H1 (cell line): Measurements from ENCODE around the gene B4GALT7. TPM values are rescaled to one million over a fixed set of nuclear protein-coding genes. Genes with fewer than 3 reads are reported as not detected.

ENCODE experiments used
- CTCF ChIA-PET: fragments of 300-600 bp; sonication (Branson Sonifier 250); formaldehyde crosslinking; loops from one replicate; lab custom pipeline; 2021; ENCODE audit not compliant: partially characterized antibody; lab: Charles Lee
- POLR2A ChIA-PET: fragments of 300-600 bp; sonication (Branson Sonifier 250); formaldehyde crosslinking; loops from one replicate; lab custom pipeline; 2021; ENCODE audit warnings: inconsistent platforms; ENCODE audit not compliant: partially characterized antibody; lab: Charles Lee
- DNase-seq, 2 experiments: peaks; one replicate each; pipeline versions ENCODE4 v3.0.0 to v3.0.0-alpha.2; 2010 to 2022; ENCODE audit warnings: low spot score in 2 of 2, low read depth in 1 of 2, mixed read lengths in 1 of 2
- FAIRE-seq: peaks from 2 replicates; lab custom pipeline; 2011; peaks lifted over from hg19 to GRCh38; lab: Jason Lieb, UNC
- H2AFZ ChIP-seq: 2 replicates; pipeline ENCODE4 v1.8.1; 2012; ENCODE audit warnings: low read length, inconsistent platforms
- H2AK5ac ChIP-seq: 2 replicates; pipeline ENCODE4 v1.6.1; 2013; ENCODE audit warnings: low read depth, low read length
- H2BK120ac ChIP-seq: replicated peaks from 2 replicates; pipeline ENCODE3; 2013; ENCODE audit warnings: low read depth, low read length, inconsistent platforms
- H2BK12ac ChIP-seq: 2 replicates; pipeline ENCODE4 v1.6.1; 2013; ENCODE audit warnings: low read depth, low read length
- H2BK15ac ChIP-seq: 2 replicates; pipeline ENCODE4 v1.6.1; 2013; ENCODE audit warnings: low read length
- H2BK20ac ChIP-seq: 2 replicates; pipeline ENCODE4 v1.6.1; 2013; ENCODE audit warnings: low read length
- H2BK5ac ChIP-seq: 2 replicates; pipeline ENCODE4 v1.6.1; 2013; ENCODE audit warnings: low read depth, low read length
- H3K14ac ChIP-seq: 2 replicates; pipeline ENCODE4 v1.6.1; 2013; ENCODE audit warnings: inconsistent platforms; ENCODE audit not compliant: insufficient read length
- H3K18ac ChIP-seq: 2 replicates; pipeline ENCODE4 v1.6.1; 2013; ENCODE audit warnings: low read length; ENCODE audit errors: extremely low read depth
- H3K23ac ChIP-seq: 2 replicates; pipeline ENCODE4 v1.6.1; 2013; ENCODE audit warnings: inconsistent platforms; ENCODE audit not compliant: insufficient read length
- H3K23me2 ChIP-seq: 2 replicates; pipeline ENCODE4 v1.6.1; 2013; ENCODE audit warnings: low read depth, low read length
- H3K27ac ChIP-seq: 2 replicates; pipeline ENCODE4 v1.6.1; 2011; ENCODE audit warnings: low read depth, low read length, inconsistent platforms
- H3K27me3 ChIP-seq, 4 experiments: replicated peaks in 1 of 4; 1 replicate in 1 of 4; 2 replicates in 3 of 4; pipeline versions ENCODE4 v1.6.1 to v1.8.1; 2011 to 2013; ENCODE audit warnings: low read length in 3 of 4, mild to moderate bottlenecking in 3 of 4, inconsistent platforms in 2 of 4, mixed read lengths in 2 of 4, moderate library complexity in 1 of 4; ENCODE audit not compliant: control insufficient read depth in 3 of 4, insufficient read depth in 3 of 4; ENCODE audit errors: extremely low read depth in 1 of 4
- H3K36me3 ChIP-seq, 4 experiments: 2 replicates each; pipeline versions ENCODE4 v1.6.1 to v1.8.1; 2011 to 2013; ENCODE audit warnings: mild to moderate bottlenecking in 4 of 4, low read length in 3 of 4, moderate library complexity in 2 of 4, control low read depth in 1 of 4, inconsistent platforms in 1 of 4; ENCODE audit not compliant: insufficient read depth in 4 of 4, control insufficient read depth in 2 of 4
- H3K4ac ChIP-seq: replicated peaks from 2 replicates; pipeline ENCODE3; 2013; ENCODE audit warnings: low read length, low read depth, mixed read lengths, inconsistent platforms; ENCODE audit not compliant: insufficient read length
- H3K4me1 ChIP-seq, 4 experiments: replicated peaks in 1 of 4; 1 replicate in 1 of 4; 2 replicates in 3 of 4; pipeline versions ENCODE4 v1.6.1 to v1.8.1; 2011 to 2013; ENCODE audit warnings: low read length in 3 of 4, inconsistent platforms in 2 of 4, mixed read lengths in 1 of 4; ENCODE audit not compliant: insufficient read depth in 4 of 4, control insufficient read depth in 3 of 4
- H3K4me2 ChIP-seq, 2 experiments: 2 replicates each; pipeline versions ENCODE4 v1.6.1 to v1.8.1; 2011 to 2013; ENCODE audit warnings: low read depth in 2 of 2, low read length in 2 of 2, control low read depth in 1 of 2, inconsistent platforms in 1 of 2, mild to moderate bottlenecking in 1 of 2; ENCODE audit not compliant: insufficient read depth in 1 of 2
- H3K4me3 ChIP-seq, 4 experiments: fragments of 200-600, 300-600 bp in 1 of 4; sonication (generic), shearing (Covaris generic), sonication (Bioruptor Twin) in 1 of 4; 2 replicates each; pipeline versions ENCODE4 v1.5.1 to v1.8.1; 2011 to 2016; ENCODE audit warnings: low read length in 4 of 4, low read depth in 3 of 4, control low read depth in 2 of 4, inconsistent platforms in 2 of 4, mild to moderate bottlenecking in 2 of 4, mixed read lengths in 1 of 4, moderate library complexity in 1 of 4; ENCODE audit not compliant: insufficient read depth in 2 of 4; ENCODE audit errors: extremely low read depth in 1 of 4
- H3K56ac ChIP-seq: replicated peaks from 2 replicates; pipeline ENCODE3; 2013; ENCODE audit warnings: low read depth, mild to moderate bottlenecking, mixed read lengths, low read length, inconsistent platforms; ENCODE audit not compliant: insufficient read length
- H3K79me1 ChIP-seq: 2 replicates; pipeline ENCODE4 v1.6.1; 2013; ENCODE audit warnings: low read depth, low read length, control low read depth
- H3K79me2 ChIP-seq, 2 experiments: 2 replicates each; pipeline versions ENCODE4 v1.6.1 to v1.8.1; 2012 to 2013; ENCODE audit warnings: low read length in 2 of 2, mild to moderate bottlenecking in 2 of 2, inconsistent platforms in 1 of 2; ENCODE audit not compliant: insufficient read depth in 2 of 2, control insufficient read depth in 1 of 2
- H3K9ac ChIP-seq, 4 experiments: replicated peaks in 1 of 4; 1 replicate in 1 of 4; 2 replicates in 3 of 4; pipeline versions ENCODE4 v1.6.1 to v1.8.1; 2011 to 2013; ENCODE audit warnings: low read depth in 3 of 4, low read length in 3 of 4, control low read depth in 2 of 4, mild to moderate bottlenecking in 2 of 4, moderate library complexity in 2 of 4, inconsistent platforms in 1 of 4; ENCODE audit errors: extremely low read depth in 1 of 4
- H3K9me3 ChIP-seq, 2 experiments: 2 replicates each; pipeline versions ENCODE4 v1.6.1 to v1.8.1; 2012 to 2013; ENCODE audit warnings: mild to moderate bottlenecking in 2 of 2, moderate library complexity in 2 of 2, control low read depth in 1 of 2, inconsistent platforms in 1 of 2, low read depth in 1 of 2, low read length in 1 of 2, mixed read lengths in 1 of 2; ENCODE audit not compliant: insufficient read depth in 2 of 2
- H4K20me1 ChIP-seq, 2 experiments: replicated peaks in 1 of 2; 2 replicates each; pipeline versions ENCODE3 to v1.8.1; 2011 to 2013; ENCODE audit warnings: inconsistent platforms in 2 of 2, low read length in 2 of 2, mild to moderate bottlenecking in 1 of 2; ENCODE audit not compliant: insufficient read depth in 2 of 2, control insufficient read depth in 1 of 2
- H4K5ac ChIP-seq: 2 replicates; pipeline ENCODE4 v1.6.1; 2013; ENCODE audit warnings: low read length, low read depth, mixed read lengths, inconsistent platforms; ENCODE audit not compliant: insufficient read length
- H4K8ac ChIP-seq: 2 replicates; pipeline ENCODE4 v1.8.0; 2013; ENCODE audit warnings: mild to moderate bottlenecking, moderate library complexity, low read length, inconsistent platforms; ENCODE audit not compliant: insufficient read depth; ENCODE audit errors: extremely low read depth
- H4K91ac ChIP-seq: replicated peaks from 2 replicates; pipeline ENCODE3; 2013; ENCODE audit warnings: low read length, mixed read lengths, inconsistent platforms; ENCODE audit not compliant: insufficient read length
- BRCA1 ChIP-seq: IDR thresholded peaks from 2 replicates; pipeline ENCODE4 v1.6.1; 2012; ENCODE audit warnings: low read depth, low read length, improper control_type of control experiment
- CBX5 ChIP-seq: fragments of 300-800, 300-1000 bp; sonication (generic); IDR thresholded peaks from 2 replicates; pipeline ENCODE4 v1.7.1; 2016; ENCODE audit warnings: antibody characterized with exemption, low read length, low read depth
- CHD1 ChIP-seq: IDR thresholded peaks from 2 replicates; pipeline ENCODE4 v1.6.1; 2012; ENCODE audit warnings: low read depth, low read length, improper control_type of control experiment
- CREB1 ChIP-seq: IDR thresholded peaks from 2 replicates; pipeline ENCODE4 v1.6.1; 2012; ENCODE audit warnings: inconsistent platforms
- CTBP2 ChIP-seq: IDR thresholded peaks from 2 replicates; pipeline ENCODE4 v1.7.0; 2011; ENCODE audit warnings: borderline replicate concordance, mild to moderate bottlenecking, moderate library complexity, mixed read lengths, low read length; ENCODE audit not compliant: insufficient read depth, insufficient read length
- POLR2A ChIP-seq, 2 experiments: IDR thresholded peaks; 1 replicate in 1 of 2; 2 replicates in 1 of 2; pipeline ENCODE4 v1.6.1; 2011; ENCODE audit warnings: low read depth in 2 of 2, low read length in 2 of 2, mild to moderate bottlenecking in 2 of 2; ENCODE audit errors: control extremely low read depth in 1 of 2
- SP1 ChIP-seq: IDR thresholded peaks from 2 replicates; pipeline ENCODE4 v1.6.1; 2011; ENCODE audit warnings: low read depth, low read length
- WGBS, 2 experiments: shearing (Covaris generic) in 1 of 2; methylation state at CpG; one replicate each; pipeline versions ENCODE4 v1.1.6 to v1.1.7; 2013 to 2015; ENCODE audit warnings: low lambda C conversion rate in 2 of 2, mixed read lengths in 2 of 2, inconsistent platforms in 1 of 2, low coverage in 1 of 2, missing lambda C conversion rate in 1 of 2; ENCODE audit not compliant: insufficient replicate concordance in 2 of 2, insufficient coverage in 1 of 2, insufficient read length in 1 of 2; ENCODE audit errors: extremely low coverage in 1 of 2, missing lambda C conversion rate in 1 of 2; 5-methylcytosine and 5-hydroxymethylcytosine counted together
- polyA plus RNA-seq, 7 experiments: library from polyadenylated mRNA; depleted of rRNA in 3 of 7; stranded (reverse) in 5 of 7; unstranded in 2 of 7; fragments of >200 nt in 5 of 7; fragments of 200-250 nt in 2 of 7; gene quantifications; 1 replicate in 5 of 7; 2 replicates in 1 of 7; 4 replicates in 1 of 7; pipeline versions ENCODE4 v1.2.1 to v1.2.3, GENCODE V29; 2011 to 2013; ENCODE audit warnings: missing spikeins in 2 of 7, mixed read lengths in 2 of 7
- total RNA-seq: library from RNA; stranded (reverse); fragmentation: NEBNext Ultra II Directional; extraction: Animal tissue kit (Norgen Biotek cat#: 25700); gene quantifications from 2 replicates; pipeline ENCODE4 v1.2.1, GENCODE V29; 2021
- TF ChIP-seq, protein P1 (sequence below): IDR thresholded peaks from 2 replicates; pipeline ENCODE4 v1.6.1; 2011; ENCODE audit warnings: low read length, improper control_type of control experiment

Gene B4GALT7
- total and polyA plus RNA-seq, 2 of the 8 experiments (the other 6 are each of a cell fraction or from before 2014, with no cell fraction given) = 18.7 to 31.9 TPM

DNA sequence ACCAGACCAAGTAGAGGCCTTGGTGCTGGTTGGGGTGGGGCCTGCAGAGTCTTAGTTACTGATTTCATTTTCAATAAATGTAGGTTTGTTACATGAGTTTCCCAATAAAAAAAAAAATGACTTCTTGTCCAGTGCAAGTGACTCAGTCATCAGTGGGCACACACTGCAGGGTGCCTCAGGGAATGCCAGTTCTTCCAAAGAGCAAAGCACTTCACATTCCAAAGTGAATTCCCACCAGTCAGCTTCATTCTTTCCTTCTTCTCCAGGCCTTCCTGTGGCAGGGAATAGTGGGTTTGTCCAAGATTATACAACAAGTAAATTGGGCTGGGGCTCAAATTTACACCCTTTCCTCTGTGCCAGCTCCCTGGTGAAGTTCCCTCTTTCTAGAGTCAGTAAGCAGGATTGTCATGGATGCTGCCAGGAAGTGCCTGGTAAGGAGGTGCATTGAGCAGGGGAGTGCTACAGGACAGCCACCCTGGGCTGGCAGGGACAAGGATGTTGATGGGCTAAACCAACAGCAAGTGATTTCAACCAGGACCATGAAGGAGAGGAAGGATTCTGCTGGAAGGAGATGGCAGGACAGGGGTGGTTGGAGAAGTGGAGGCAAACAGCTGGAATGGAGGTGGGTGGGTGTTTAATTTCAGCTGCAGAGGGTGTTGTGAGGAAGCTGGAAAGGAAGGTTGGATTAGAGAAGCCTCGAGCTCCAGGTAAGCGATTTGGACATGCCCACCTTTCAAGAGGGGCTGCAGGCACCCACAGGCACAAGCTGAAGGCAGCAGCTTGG, 3.7 kb upstream of the B4GALT7 start:
- Histone ChIP-seq H3K23ac (no peak overlapping the region), H2BK20ac (no peak overlapping the region), H3K9ac (no peak overlapping the region), H2BK120ac (no peak overlapping the region), H3K56ac (no peak overlapping the region), H3K79me1 (no peaks in the 10 kb centered on the region; the same call in none of the 2 replicates), H3K9me3 (no peaks in the 10 kb centered on the region), H3K79me2 (peaks cover 4% of the 10 kb centered on the region in 2 experiments; a peak in 2 of 4 replicates), H3K14ac (no peak overlapping the region), H3K4me3 (no peak overlapping the region), H3K4ac (no peak overlapping the region), H2BK5ac (no peak overlapping the region), H3K27ac (no peak overlapping the region), H3K18ac (no peak overlapping the region), H3K27me3 (peaks cover 0 to 2% (median 0%) of the 10 kb centered on the region in 4 experiments; a peak in 2 of 7 replicates), H3K4me2 (no peak overlapping the region), H3K23me2 (peaks cover 11% of the 10 kb centered on the region), H3K36me3 (peaks cover 11 to 32% (median 22%) of the 10 kb centered on the region in 4 experiments; a peak in 6 of 8 replicates), H4K91ac (no peak overlapping the region), H4K5ac (no peak overlapping the region), H3K4me1 (peaks cover 0 to 3% (median 2%) of the 10 kb centered on the region in 4 experiments; a peak in 3 of 7 replicates), H2BK15ac (no peak overlapping the region), H2AK5ac (no peak overlapping the region), H2AFZ (no peak overlapping the region), H2BK12ac (no peak overlapping the region), H4K20me1 (peaks cover 2 to 4% of the 10 kb centered on the region in 2 experiments), H4K8ac (no peak overlapping the region)
- WGBS, 2 experiments = 89% methylated on average over 2 of the region's 2 CpGs; no CpG with 5 or more reads in 1 of the 2 experiments
- DNase-seq = no peak
- ChIA-PET POLR2A (interaction anchor here (0.6 to 8.8 kb wide), 5 partner anchors 14 to 536 kb away, joined by 3 to 72 read pairs (median 3); no protein-coding TSS in a partner anchor), CTCF (interaction anchor here (1.0 to 3.2 kb wide), 3 partner anchors 12 to 226 kb away, joined by 3 to 14 read pairs (median 4); no protein-coding TSS in a partner anchor)
- no peak for FAIRE-seq
- no peak for TF ChIP-seq SP1
- TF ChIP-seq BRCA1 = no peak
- TF ChIP-seq, protein P1, sequence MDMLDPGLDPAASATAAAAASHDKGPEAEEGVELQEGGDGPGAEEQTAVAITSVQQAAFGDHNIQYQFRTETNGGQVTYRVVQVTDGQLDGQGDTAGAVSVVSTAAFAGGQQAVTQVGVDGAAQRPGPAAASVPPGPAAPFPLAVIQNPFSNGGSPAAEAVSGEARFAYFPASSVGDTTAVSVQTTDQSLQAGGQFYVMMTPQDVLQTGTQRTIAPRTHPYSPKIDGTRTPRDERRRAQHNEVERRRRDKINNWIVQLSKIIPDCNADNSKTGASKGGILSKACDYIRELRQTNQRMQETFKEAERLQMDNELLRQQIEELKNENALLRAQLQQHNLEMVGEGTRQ = no peak
- no peak for TF ChIP-seq POLR2A (IDR thresholded peaks at IDR 0.05; ENCODE audit: control extremely low read depth in 1 of 2, low read depth in 2 of 2, low read length in 2 of 2)
- TF ChIP-seq CHD1 = no peak
- TF ChIP-seq CBX5 = no peak
- TF ChIP-seq CTBP2 = no peak
- TF ChIP-seq CREB1 = no peak
